Stimulated activated naive CD8-positive, alpha-beta T cell treated with anti-CD3 and anti-CD28 coated beads, Interleukin-15, Interleukin-2, amounts not matched to agents 100 ng/mL and 50 ng/mL, for 24 hours (primary cell): ENCODE data around the gene SLCO4A1.

Experiments
- H3K27ac Mint-ChIP-seq: one replicate; pipeline ENCODE4 v1.8.0; 2021; ENCODE audit warnings: mild to moderate bottlenecking, mixed read lengths
- H3K27me3 Mint-ChIP-seq: one replicate; pipeline ENCODE4 v1.8.0; 2021; ENCODE audit warnings: mixed read lengths
- H3K36me3 Mint-ChIP-seq: one replicate; pipeline ENCODE4 v1.8.0; 2021; ENCODE audit warnings: low read depth, mixed read lengths
- H3K4me1 Mint-ChIP-seq: one replicate; pipeline ENCODE4 v1.8.0; 2021; ENCODE audit warnings: low read depth, mixed read lengths
- H3K4me3 Mint-ChIP-seq: one replicate; pipeline ENCODE4 v1.8.0; 2021; ENCODE audit warnings: mild to moderate bottlenecking, mixed read lengths
- H3K9me3 Mint-ChIP-seq: one replicate; pipeline ENCODE4 v1.8.0; 2021; ENCODE audit warnings: mixed read lengths

SLCO4A1 gene

DNA sequence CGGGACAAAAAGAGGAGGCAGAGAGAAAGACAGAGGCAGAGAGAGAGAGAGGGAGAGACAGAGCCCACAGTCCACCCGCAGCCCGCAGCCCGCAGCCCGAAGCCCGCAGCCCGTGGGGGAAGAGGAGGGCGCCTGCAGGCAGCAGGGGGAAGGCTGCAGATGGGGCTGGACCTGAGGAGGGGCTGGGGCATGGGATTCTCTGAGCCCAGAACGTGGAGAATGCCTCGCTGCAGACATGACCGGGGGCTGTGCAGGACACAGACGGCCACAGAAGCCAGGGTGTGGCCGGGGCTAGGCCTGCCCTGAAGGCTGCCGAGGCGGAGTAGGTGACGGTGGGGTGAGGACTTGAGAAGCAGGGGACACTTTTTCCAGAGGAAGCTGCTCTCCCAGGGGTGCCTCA is 6.5 kb upstream of the SLCO4A1 start:
- Mint-ChIP-seq H3K9me3 (no peaks in the 10 kb centered on the region), H3K4me1 (no peaks in the 10 kb centered on the region)

DNA sequence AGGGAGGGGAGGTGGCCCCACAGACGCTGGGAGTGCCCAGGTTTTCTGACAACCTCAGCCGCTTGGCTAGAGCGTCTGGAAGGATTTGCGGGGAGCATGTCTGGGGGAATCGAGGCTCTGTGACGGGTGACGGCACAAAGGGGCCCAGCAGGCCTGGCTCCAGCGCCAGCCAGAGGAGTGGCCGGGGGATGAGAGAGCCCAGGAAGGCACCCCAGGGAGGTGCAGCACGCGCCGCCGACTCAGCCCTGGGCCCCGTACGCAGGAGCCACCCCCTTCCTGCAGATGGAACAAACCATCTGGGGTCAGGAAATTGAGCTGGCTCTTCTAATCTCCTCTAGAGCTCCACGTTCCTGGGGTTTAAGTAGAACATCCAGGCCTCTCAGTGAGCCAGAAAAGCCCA is 5.9 kb upstream of the SLCO4A1 start:
- Mint-ChIP-seq H3K9me3 (no peaks in the 10 kb centered on the region), H3K4me3 (no peak overlapping the region), H3K27me3 (peaks cover 26% of the 10 kb centered on the region), H3K4me1 (peaks cover 3% of the 10 kb centered on the region), H3K36me3 (no peaks in the 10 kb centered on the region), H3K27ac (no peak overlapping the region)

More for the DNA sequence above, 6.5 kb upstream of the SLCO4A1 start:
- no peak overlapping the region for H3K4me3 Mint-ChIP-seq
- H3K27ac Mint-ChIP-seq: no peak overlapping the region
- no peaks in the 10 kb centered on the region for H3K36me3 Mint-ChIP-seq
- peaks cover 26% of the 10 kb centered on the region for H3K27me3 Mint-ChIP-seq

DNA sequence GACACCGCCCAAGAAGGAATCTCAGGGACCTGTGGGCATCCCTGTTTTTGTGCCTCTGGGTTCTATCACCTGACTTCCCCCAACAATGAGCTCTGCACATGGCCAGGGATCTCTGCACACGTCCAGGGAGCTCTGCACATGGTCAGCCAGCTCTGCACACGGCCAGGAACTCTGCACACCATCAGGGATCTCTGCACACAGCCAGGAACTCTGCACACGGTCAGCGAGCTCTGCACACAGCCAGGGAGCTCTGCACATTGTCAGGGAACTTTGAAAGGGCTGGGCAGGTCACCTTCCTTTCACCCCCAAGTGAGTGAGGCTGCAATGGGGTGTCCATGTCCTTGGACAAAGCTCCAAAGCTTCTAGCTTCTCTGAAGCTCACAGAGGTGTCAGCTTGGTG is 5.2 kb upstream of the SLCO4A1 start:
- H3K27me3 Mint-ChIP-seq: peaks cover 26% of the 10 kb centered on the region
- H3K4me3 Mint-ChIP-seq: no peak overlapping the region
- no peak overlapping the region for H3K27ac Mint-ChIP-seq

GRCh38 chr20:62637521-62638054 is 4.7 kb upstream of the SLCO4A1 start:
- peaks cover 6% of the 10 kb centered on the region for H3K4me1 Mint-ChIP-seq
- no peak overlapping the region for H3K4me3 Mint-ChIP-seq
- H3K36me3 Mint-ChIP-seq: no peaks in the 10 kb centered on the region
- H3K9me3 Mint-ChIP-seq: no peaks in the 10 kb centered on the region
- H3K27me3 Mint-ChIP-seq: peaks cover 26% of the 10 kb centered on the region
- H3K27ac Mint-ChIP-seq: no peak overlapping the region

More for the DNA sequence above, 5.2 kb upstream of the SLCO4A1 start:
- Mint-ChIP-seq H3K9me3 (no peaks in the 10 kb centered on the region), H3K36me3 (no peaks in the 10 kb centered on the region), H3K4me1 (peaks cover 6% of the 10 kb centered on the region)

DNA sequence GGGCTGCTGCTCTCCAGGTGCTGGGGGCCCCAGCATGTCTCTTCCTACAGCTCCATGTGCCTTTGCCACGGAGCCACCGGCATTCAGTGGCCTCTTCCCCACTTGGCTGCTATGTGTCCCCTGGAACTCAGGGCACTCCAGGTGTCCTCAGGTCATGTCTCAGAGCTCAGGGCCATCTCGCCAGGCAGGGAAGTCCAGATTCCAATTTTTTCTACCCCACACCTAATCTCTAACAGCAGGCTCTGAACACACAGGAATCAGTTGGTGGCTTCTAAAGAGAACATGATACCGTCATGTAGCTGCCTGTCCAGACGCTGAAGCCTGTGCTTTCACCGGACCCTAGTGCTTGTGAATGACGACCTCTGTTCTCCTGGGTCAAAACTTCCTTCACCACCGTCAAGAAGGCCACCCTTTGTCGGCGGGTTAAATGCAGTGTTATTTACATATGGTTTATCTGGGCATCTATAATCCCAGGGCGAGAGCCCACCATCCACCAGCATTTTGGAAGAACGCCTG is 4.2 kb upstream of the SLCO4A1 start:
- peaks cover 6% of the 10 kb centered on the region for H3K4me1 Mint-ChIP-seq

DNA sequence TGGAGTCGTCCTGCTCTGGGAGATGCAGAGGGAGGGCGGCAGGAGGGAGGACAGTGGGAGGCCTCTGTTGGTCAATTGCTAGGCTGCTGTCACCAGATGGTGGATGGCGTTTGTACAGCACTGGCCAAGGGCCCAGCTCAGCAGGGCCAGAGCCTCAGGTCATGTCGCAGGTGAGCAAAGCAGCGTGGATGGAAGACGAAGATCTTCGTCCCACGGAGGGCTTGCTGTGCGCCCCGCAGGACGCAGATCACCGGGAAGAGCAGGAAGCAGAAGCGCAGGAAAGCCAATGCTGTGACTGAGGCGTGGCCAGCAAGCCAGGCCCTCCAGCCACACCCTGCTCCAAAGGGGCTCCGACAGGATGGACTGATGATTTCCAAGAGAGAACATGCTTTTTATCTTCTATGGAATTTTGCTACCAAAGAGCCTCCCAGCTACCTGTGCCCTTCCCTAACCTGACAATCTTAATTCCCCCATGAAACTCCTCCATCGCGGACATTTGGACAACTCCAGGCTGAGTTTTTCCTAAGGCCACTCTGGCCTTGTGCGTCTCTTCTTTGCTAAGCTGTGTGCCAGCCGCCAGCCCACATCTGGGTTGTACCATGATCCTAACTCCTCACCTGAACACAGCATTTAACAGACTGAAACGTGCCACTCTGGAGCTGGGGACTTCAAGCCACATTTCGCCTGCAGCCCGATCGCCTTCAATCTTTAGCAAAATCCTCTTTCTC is 3.5 kb upstream of the SLCO4A1 start:
- H3K27ac Mint-ChIP-seq: no peak overlapping the region
- H3K4me3 Mint-ChIP-seq: no peak overlapping the region
- H3K4me1 Mint-ChIP-seq: peaks cover 10% of the 10 kb centered on the region
- H3K36me3 Mint-ChIP-seq: peaks cover 4% of the 10 kb centered on the region
- H3K9me3 Mint-ChIP-seq: no peaks in the 10 kb centered on the region
- peaks cover 22% of the 10 kb centered on the region for H3K27me3 Mint-ChIP-seq

More for the DNA sequence above, 4.2 kb upstream of the SLCO4A1 start:
- H3K4me3 Mint-ChIP-seq: no peak overlapping the region
- no peaks in the 10 kb centered on the region for H3K9me3 Mint-ChIP-seq
- no peak overlapping the region for H3K27ac Mint-ChIP-seq
- peaks cover 26% of the 10 kb centered on the region for H3K27me3 Mint-ChIP-seq
- no peaks in the 10 kb centered on the region for H3K36me3 Mint-ChIP-seq

- Mint-ChIP-seq H3K27ac (no peak overlapping the region), H3K4me3 (no peak overlapping the region), H3K27me3 (peaks cover 22% of the 10 kb centered on the region), H3K36me3 (peaks cover 14% of the 10 kb centered on the region), H3K9me3 (no peaks in the 10 kb centered on the region), H3K4me1 (peaks cover 19% of the 10 kb centered on the region)
Measured at GRCh38 chr20:62639765-62640164, 2.5 kb upstream of the SLCO4A1 start.

DNA sequence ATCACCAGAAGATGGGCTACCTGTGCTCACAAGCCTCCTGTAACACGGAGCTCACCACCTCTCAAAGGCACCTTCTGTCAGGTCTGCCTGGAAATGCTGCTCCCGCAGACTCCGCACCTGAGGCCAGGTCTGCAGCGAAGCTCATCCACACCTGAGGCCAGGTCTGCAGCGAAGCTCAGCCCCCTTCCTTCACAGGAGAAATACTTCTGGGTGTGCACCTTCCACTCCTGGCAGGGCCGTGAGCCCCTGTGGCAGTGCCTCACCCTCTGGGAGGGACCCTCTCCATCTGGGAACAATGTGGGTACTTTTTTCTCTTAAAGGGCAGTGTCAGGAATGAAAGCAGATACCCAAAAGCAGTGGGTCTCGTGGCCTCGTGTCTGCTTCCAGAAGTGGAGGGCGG is 1.4 kb upstream of the SLCO4A1 start:
- peaks cover 15% of the 10 kb centered on the region for H3K27me3 Mint-ChIP-seq
- H3K9me3 Mint-ChIP-seq: no peaks in the 10 kb centered on the region
- H3K27ac Mint-ChIP-seq: no peak overlapping the region
- peaks cover 23% of the 10 kb centered on the region for H3K4me1 Mint-ChIP-seq
- H3K36me3 Mint-ChIP-seq: peaks cover 14% of the 10 kb centered on the region
- H3K4me3 Mint-ChIP-seq: no peak overlapping the region

GRCh38 chr20:62641321-62642050 is 817 bp upstream of the SLCO4A1 start:
- peaks cover 23% of the 10 kb centered on the region for H3K4me1 Mint-ChIP-seq
- peaks cover 12% of the 10 kb centered on the region for H3K27me3 Mint-ChIP-seq
- peak overlapping the region; percentile 94 for H3K27ac Mint-ChIP-seq
- H3K9me3 Mint-ChIP-seq: no peaks in the 10 kb centered on the region
- H3K36me3 Mint-ChIP-seq: peaks cover 14% of the 10 kb centered on the region
- H3K4me3 Mint-ChIP-seq: peak overlapping the region; percentile 82

DNA sequence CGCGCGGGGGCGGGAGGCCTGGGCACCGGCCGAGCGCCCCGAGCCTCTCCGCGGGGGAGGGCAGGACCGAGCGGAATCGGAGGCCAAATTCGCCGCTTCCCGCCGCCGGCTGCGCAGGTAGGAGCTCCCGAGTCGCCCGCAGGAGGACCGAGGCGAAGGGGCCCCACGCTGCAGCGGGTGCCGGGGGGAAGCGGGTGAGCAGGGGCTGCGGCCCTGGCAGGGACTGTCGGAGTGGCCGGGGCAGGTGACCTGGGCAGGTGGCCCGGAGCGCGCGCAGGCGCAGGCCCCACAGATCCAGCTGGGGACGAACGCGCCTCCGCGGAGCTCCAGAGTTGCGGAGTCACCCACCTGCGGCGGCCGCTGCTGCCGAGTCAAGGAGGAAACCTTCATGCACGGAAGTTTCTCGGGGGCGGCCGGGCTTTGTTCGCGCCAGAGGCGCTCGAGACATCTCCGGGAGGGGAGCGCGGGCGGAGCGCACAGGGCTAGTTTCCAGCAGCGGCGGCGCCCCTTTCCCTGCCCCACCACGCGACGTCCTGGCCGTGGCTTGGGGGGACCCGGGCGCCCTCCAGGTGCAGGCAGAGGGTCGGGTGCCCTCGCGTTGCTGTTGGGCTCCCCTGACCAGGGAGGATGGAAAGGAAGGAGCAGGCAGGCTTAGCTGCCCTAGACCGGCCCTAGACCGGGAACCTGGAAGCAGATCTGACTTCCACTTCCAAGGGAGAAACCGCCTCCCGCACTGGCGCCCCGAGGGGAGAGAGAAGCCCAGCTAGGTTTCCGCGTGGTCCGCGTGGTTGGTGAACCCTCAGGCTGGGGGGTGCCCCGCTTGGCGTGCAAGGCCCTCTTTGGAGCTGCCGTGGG is 590 bp downstream of the SLCO4A1 start:
- Mint-ChIP-seq H3K9me3 (no peaks in the 10 kb centered on the region), H3K4me1 (peaks cover 33% of the 10 kb centered on the region), H3K27ac (peak overlapping the region; percentile 21), H3K4me3 (peak overlapping the region; percentile 81), H3K27me3 (peaks cover 8% of the 10 kb centered on the region), H3K36me3 (peaks cover 14% of the 10 kb centered on the region)

- H3K4me1 Mint-ChIP-seq: peaks cover 35% of the 10 kb centered on the region
- no peak overlapping the region for H3K27ac Mint-ChIP-seq
- peak overlapping the region; percentile 81 for H3K4me3 Mint-ChIP-seq
- peaks cover 14% of the 10 kb centered on the region for H3K36me3 Mint-ChIP-seq
- H3K27me3 Mint-ChIP-seq: peaks cover 8% of the 10 kb centered on the region
- H3K9me3 Mint-ChIP-seq: no peaks in the 10 kb centered on the region
Measured at GRCh38 chr20:62643521-62644043, 1.3 kb downstream of the SLCO4A1 start.

DNA sequence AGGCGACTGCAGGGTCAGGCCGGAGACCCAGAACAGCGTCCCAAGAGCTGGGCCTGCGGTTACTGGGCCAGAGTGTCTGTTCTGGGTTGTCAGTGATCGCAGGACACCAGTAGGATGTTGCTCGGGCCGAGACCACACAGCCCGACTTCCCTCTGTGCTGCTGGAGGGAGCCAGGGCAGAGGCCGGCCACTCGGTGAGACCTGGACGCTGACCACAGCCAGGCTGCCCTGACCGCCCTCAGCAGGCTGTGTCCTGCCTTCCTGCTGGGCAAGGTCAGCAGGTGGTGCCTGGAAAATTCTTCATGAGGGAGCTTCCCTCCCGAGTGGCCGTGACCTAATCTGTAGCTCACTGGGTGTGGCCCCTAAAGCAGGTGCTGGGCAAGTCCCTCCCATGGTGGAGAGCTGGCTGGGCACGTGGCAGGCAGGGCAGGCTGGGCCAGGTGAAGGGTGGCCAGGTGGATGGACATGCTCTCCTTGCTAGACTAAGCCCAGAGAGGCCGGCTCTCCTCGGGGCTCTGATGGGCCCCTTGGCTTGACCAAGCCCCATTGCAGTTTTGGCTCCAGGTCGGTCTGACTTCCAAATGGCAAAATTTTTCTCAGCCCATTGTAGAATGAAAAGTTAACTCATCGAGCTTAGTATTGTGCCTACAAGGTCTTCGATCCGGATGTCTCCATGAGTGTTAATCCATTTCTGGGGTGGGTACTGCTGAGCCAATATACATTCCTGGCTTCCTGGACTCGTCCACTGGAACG is 1.9 kb downstream of the SLCO4A1 start:
- Mint-ChIP-seq H3K27ac (no peak overlapping the region), H3K4me3 (peak overlapping the region; percentile 81), H3K36me3 (peaks cover 14% of the 10 kb centered on the region), H3K4me1 (peaks cover 35% of the 10 kb centered on the region), H3K27me3 (peaks cover 4% of the 10 kb centered on the region), H3K9me3 (no peaks in the 10 kb centered on the region)

DNA sequence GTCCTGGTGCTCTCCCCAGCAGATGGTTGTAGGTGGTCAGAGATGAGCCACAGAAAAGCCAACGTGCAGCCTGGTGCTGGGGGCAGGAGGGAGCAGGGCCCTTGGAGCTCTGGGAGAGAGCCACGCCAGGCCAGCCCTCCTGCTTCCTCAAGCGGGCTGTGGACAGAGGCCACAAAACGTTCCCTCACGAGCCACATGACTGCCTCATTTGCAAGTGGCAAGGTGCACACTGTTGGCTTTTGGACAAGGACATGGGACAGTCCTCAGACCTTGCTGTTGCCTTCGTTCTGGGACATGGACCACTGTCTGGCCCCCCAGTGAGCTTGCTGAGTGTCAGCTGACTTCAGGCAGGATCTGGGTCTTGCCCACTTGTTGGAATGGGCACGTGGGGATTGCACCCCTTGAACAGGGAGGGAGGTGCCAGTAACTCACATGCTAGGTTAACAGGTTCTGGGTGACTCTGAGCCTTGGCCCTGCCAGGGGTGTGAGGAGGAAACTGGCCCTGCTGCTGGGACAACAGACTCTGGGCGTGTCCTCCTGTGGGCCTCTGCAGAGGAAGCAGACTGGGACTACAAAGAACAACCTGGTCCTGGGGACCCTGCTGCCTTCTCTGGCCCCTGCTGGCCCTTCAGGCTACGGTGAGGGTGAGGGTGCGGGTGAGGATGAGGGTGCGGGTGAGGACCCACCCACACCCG is 2.6 kb downstream of the SLCO4A1 start:
- peaks cover 38% of the 10 kb centered on the region for H3K4me1 Mint-ChIP-seq
- peaks cover 16% of the 10 kb centered on the region for H3K36me3 Mint-ChIP-seq
- H3K4me3 Mint-ChIP-seq: peak overlapping the region; percentile 53
- no peaks in the 10 kb centered on the region for H3K9me3 Mint-ChIP-seq
- H3K27ac Mint-ChIP-seq: no peak overlapping the region
- peaks cover 2% of the 10 kb centered on the region for H3K27me3 Mint-ChIP-seq
